Testis (tissue), 2 donors: Measurements from ENCODE around the gene FSTL5.

Experiments used
- POLR2A ChIP-seq: fragments of 450-650 bp; IDR thresholded peaks from one replicate; pipeline ENCODE4 v1.6.1; 2017; ENCODE audit warnings: antibody characterized with exemption, mild to moderate bottlenecking, moderate library complexity
- TF ChIP-seq, protein P1 (sequence below), 3 experiments: fragments of 450-650 bp in 2 of 3; fragments of 200-600 bp in 1 of 3; sonication (generic) in 1 of 3; IDR thresholded peaks; one replicate each; pipeline ENCODE4 v1.5.1; 2016 to 2019; ENCODE audit warnings: antibody characterized with exemption in 3 of 3, mild to moderate bottlenecking in 2 of 3, moderate library complexity in 1 of 3

DNA sequence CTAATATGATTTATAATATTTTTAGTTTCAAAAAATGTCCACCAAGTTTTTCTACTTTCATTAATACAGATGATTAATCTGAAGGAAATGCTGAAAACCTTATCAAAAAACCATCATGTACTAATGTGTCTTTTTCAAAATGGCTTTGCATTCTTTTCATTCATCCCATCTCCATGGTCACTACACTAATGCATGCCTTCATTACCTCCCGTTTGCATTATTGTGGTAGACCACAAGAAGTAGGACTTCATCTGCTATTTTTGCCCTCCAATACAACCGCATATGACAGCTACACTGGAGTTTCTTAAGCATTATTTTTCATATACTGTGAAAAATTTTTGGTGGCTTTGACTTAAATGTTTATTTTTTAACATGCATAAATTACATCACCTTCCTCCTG, 37.9 kb upstream of the FSTL5 start:
- TF ChIP-seq, protein P1, sequence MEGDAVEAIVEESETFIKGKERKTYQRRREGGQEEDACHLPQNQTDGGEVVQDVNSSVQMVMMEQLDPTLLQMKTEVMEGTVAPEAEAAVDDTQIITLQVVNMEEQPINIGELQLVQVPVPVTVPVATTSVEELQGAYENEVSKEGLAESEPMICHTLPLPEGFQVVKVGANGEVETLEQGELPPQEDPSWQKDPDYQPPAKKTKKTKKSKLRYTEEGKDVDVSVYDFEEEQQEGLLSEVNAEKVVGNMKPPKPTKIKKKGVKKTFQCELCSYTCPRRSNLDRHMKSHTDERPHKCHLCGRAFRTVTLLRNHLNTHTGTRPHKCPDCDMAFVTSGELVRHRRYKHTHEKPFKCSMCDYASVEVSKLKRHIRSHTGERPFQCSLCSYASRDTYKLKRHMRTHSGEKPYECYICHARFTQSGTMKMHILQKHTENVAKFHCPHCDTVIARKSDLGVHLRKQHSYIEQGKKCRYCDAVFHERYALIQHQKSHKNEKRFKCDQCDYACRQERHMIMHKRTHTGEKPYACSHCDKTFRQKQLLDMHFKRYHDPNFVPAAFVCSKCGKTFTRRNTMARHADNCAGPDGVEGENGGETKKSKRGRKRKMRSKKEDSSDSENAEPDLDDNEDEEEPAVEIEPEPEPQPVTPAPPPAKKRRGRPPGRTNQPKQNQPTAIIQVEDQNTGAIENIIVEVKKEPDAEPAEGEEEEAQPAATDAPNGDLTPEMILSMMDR (IDR thresholded peaks at IDR 0.05) = no peak
- TF ChIP-seq POLR2A = no peak
